Putamen (tissue), 1 donor: Measurements from ENCODE around the gene BIN1.
"Not testable (repeated sequence)": the region's sequence is repeated elsewhere in the genome, so short reads cannot be mapped to it uniquely, and the experiment has no call there.

ENCODE experiments used
- DNase-seq: peaks from one replicate; pipeline ENCODE4 v3.0.0-alpha.2; 2016; ENCODE audit warnings: low spot score

The BIN1 gene

GRCh38 chr2:127133793-127134192 lies 26.8 kb upstream of the BIN1 start:
- DNase-seq, result no peak

- DNase-seq, result no peak
Measured at GRCh38 chr2:127130421-127130820, 23.5 kb upstream of the BIN1 start.

- no peak for DNase-seq
Measured at GRCh38 chr2:127129937-127130336, 23.0 kb upstream of the BIN1 start.

- DNase-seq, result no peak
Measured at GRCh38 chr2:127128445-127128904, 21.5 kb upstream of the BIN1 start.

- DNase-seq, result no peak
Measured at GRCh38 chr2:127125821-127126220, 18.9 kb upstream of the BIN1 start.

- no peak for DNase-seq
Measured at GRCh38 chr2:127124426-127124825, 17.5 kb upstream of the BIN1 start.

GRCh38 chr2:127122361-127123027 lies 15.5 kb upstream of the BIN1 start:
- DNase-seq, result no peak

GRCh38 chr2:127121776-127122176 lies 14.8 kb upstream of the BIN1 start:
- no peak for DNase-seq

- no peak for DNase-seq
Measured at GRCh38 chr2:127121353-127121752, 14.4 kb upstream of the BIN1 start.

GRCh38 chr2:127120408-127120807 lies 13.5 kb upstream of the BIN1 start:
- not testable (repeated sequence) for DNase-seq

- DNase-seq, result peak; percentile 94
Measured at GRCh38 chr2:127118467-127118866, 11.5 kb upstream of the BIN1 start.

GRCh38 chr2:127118038-127118437 lies 11.1 kb upstream of the BIN1 start:
- DNase-seq, result no peak

- no peak for DNase-seq
Measured at GRCh38 chr2:127117603-127118002, 10.6 kb upstream of the BIN1 start.

GRCh38 chr2:127115471-127116199 lies 8.7 kb upstream of the BIN1 start:
- DNase-seq, result no peak

- no peak for DNase-seq
Measured at GRCh38 chr2:127110985-127111384, 4.0 kb upstream of the BIN1 start.

- peak; percentile 67 for DNase-seq
Measured at GRCh38 chr2:127108090-127108523, 1.2 kb upstream of the BIN1 start.

- no peak for DNase-seq
Measured at GRCh38 chr2:127107622-127107999, 657 bp upstream of the BIN1 start.

- DNase-seq, result no peak
Measured at GRCh38 chr2:127106457-127106990, 430 bp downstream of the BIN1 start.

- no peak for DNase-seq
Measured at GRCh38 chr2:127105656-127106456, 1.1 kb downstream of the BIN1 start.

GRCh38 chr2:127104881-127105655 lies 1.9 kb downstream of the BIN1 start:
- DNase-seq, result no peak

- no peak for DNase-seq
Measured at GRCh38 chr2:127104166-127104660, 2.7 kb downstream of the BIN1 start.
